ENCODE measurements around the gene DDO.
"Not testable (repeated sequence)": the region's sequence is repeated elsewhere in the genome, so short reads cannot be mapped to it uniquely, and the experiment has no call there.

DDO gene

GRCh38 chr6:110415086-110415916, at the start of gene DDO:
DDO (minus strand) TSS chr6:110415575; CDS start chr6:110413462, 2,113 bp downstream.
- no peak for DNase-seq

GRCh38 chr6:110462884-110463481, 47.6 kb upstream of the DDO start:
- no peak for DNase-seq

GRCh38 chr6:110461376-110461775, 46.0 kb upstream of the DDO start:
- DNase-seq = no peak

- no peak for DNase-seq
Observed at GRCh38 chr6:110459137-110459536, 43.8 kb upstream of the DDO start.

- DNase-seq = no peak
Observed at GRCh38 chr6:110458476-110458875, 43.1 kb upstream of the DDO start.

- not testable (repeated sequence) for DNase-seq
Observed at GRCh38 chr6:110457567-110458175, 42.3 kb upstream of the DDO start.

- no peak for DNase-seq
Observed at GRCh38 chr6:110456694-110457093, 41.3 kb upstream of the DDO start.

GRCh38 chr6:110449541-110449895, 34.1 kb upstream of the DDO start:
- DNase-seq = no peak

- no peak for DNase-seq
Observed at GRCh38 chr6:110448846-110449540, 33.6 kb upstream of the DDO start.

- DNase-seq = no peak
Observed at GRCh38 chr6:110447761-110448160, 32.4 kb upstream of the DDO start.

- DNase-seq = no peak
Observed at GRCh38 chr6:110446405-110446804, 31.0 kb upstream of the DDO start.

GRCh38 chr6:110440026-110440425, 24.7 kb upstream of the DDO start:
- no peak for DNase-seq

GRCh38 chr6:110439356-110439755, 24.0 kb upstream of the DDO start:
- no peak for DNase-seq

- no peak for DNase-seq
Observed at GRCh38 chr6:110434961-110435602, 19.7 kb upstream of the DDO start.

GRCh38 chr6:110432285-110432900, 17.0 kb upstream of the DDO start:
- DNase-seq = no peak

- no peak for DNase-seq
Observed at GRCh38 chr6:110430741-110431140, 15.4 kb upstream of the DDO start.

GRCh38 chr6:110430236-110430635, 14.9 kb upstream of the DDO start:
- DNase-seq = no peak

GRCh38 chr6:110428153-110428552, 12.8 kb upstream of the DDO start:
- no peak for DNase-seq

- no peak for DNase-seq
Observed at GRCh38 chr6:110425816-110426215, 10.4 kb upstream of the DDO start.

- no peak for DNase-seq
Observed at GRCh38 chr6:110422444-110422822, 7.1 kb upstream of the DDO start.

- no peak for DNase-seq
Observed at GRCh38 chr6:110421749-110422443, 6.5 kb upstream of the DDO start.
